Measurements from ENCODE around the gene PRR13. TPM values are rescaled to one million over a fixed set of nuclear protein-coding genes. Genes with fewer than 3 reads are reported as not detected.
A peak's percentile ranks its signal among the peaks of the same experiment; 100 is the strongest.
"Not testable (repeated sequence)": the region's sequence is repeated elsewhere in the genome, so short reads cannot be mapped to it uniquely, and the experiment has no call there.

PRR13 gene
- total and polyA plus RNA-seq, 8 donors: 41.3 to 106 (median 70.6) TPM

DNA sequence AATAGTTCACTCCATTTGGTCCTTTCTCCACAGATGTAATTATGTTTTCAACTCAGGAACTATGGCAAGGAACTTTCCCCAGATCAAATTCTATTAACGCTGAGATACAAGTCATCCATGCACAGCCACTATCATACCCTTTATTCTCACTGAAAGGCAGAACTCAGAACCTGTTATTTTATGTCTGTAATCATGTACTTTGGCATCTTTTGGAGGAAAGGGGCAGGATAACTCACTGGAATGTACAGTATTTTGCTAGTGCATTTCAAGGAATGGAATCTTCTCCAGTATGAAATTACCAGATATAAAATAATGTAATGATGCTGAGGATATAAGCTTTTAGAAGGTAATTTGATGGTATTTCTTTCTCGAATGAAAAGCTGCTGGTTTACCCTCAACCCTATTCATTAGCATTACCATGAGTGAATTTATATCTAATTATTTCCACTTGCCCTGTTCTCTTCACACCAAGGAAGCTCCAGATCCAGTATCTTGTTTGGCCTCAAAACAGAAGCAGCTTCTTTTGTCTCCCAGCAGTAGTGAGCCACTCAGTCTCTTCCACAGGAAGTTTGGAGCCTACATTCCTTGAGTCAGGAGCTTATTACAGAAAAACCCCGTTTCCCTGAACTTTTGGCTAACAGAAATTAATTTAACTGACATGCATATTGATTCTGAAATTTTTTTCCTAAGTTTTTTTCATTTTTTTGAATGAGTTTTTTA lies 27.9 kb upstream of the PRR13 start:
- Histone ChIP-seq H3K4me3 (no peak overlapping the region), H3K4me1 (peaks cover 0 to 7% (median 0%) of the 10 kb centered on the region in 3 donors), H3K27ac (no peak overlapping the region), H3K27me3 (no peaks in the 10 kb centered on the region), H3K36me3 (peaks cover 7 to 47% (median 14%) of the 10 kb centered on the region in 3 donors), H3K9me3 (no peaks in the 10 kb centered on the region)
- intact Hi-C loops (cut with DNase I): no loop called here
- DNase-seq (no peak), ATAC-seq (no peak), FAIRE-seq (no peak)
- WGBS, 2 donors: 74 to 75% methylated on average over 3 of the region's 3 CpGs
- TF ChIP-seq, protein P1, sequence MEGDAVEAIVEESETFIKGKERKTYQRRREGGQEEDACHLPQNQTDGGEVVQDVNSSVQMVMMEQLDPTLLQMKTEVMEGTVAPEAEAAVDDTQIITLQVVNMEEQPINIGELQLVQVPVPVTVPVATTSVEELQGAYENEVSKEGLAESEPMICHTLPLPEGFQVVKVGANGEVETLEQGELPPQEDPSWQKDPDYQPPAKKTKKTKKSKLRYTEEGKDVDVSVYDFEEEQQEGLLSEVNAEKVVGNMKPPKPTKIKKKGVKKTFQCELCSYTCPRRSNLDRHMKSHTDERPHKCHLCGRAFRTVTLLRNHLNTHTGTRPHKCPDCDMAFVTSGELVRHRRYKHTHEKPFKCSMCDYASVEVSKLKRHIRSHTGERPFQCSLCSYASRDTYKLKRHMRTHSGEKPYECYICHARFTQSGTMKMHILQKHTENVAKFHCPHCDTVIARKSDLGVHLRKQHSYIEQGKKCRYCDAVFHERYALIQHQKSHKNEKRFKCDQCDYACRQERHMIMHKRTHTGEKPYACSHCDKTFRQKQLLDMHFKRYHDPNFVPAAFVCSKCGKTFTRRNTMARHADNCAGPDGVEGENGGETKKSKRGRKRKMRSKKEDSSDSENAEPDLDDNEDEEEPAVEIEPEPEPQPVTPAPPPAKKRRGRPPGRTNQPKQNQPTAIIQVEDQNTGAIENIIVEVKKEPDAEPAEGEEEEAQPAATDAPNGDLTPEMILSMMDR (IDR thresholded peaks at IDR 0.05): no peak

DNA sequence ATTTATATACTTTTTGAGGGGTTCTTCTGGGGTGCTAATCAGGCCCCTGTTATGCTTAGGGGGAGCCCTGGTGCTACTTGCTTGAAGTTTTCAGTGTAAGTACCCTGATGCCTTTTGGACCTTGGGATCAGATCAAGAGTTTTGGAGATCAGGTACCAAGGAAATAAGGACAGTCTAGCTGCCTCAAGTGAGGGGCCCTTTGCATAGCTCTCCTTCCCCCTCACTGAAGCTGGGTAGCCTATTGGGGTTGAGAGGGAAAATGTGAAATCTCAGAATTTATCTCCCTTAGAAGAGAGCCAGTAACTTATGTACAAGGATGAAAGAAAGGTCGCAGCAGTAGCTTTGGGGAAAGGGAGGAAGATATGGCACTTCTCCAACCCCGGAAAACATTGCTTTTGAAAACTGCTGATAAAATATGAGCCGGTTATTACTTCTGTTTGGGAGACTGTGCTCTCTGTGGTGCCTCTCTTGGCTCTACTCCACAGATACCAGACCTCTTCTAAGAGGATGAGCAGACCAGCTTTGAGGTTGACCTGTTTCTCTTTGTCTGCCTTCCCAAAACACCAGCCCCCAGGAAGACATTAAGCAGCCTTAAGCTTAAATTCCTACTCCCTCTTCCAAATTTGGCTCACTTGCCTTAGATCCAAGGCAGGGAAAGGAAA lies 26.6 kb upstream of the PRR13 start:
- WGBS, 2 donors: 12 to 13% methylated on average over 3 of the region's 3 CpGs
- H3K4me1 ChIP-seq: peaks cover 0 to 7% (median 0%) of the 10 kb centered on the region in 3 donors
- intact Hi-C loops (cut with DNase I): no loop called here
- H3K4me3 ChIP-seq: no peak overlapping the region
- peaks cover 2 to 35% (median 13%) of the 10 kb centered on the region in 3 donors for H3K36me3 ChIP-seq
- TF ChIP-seq, protein P1 (IDR thresholded peaks at IDR 0.05): no peak
- DNase-seq (no peak), FAIRE-seq (no peak), ATAC-seq (no peak)
- no peaks in the 10 kb centered on the region for H3K27me3 ChIP-seq
- H3K27ac ChIP-seq: no peak overlapping the region
- no peaks in the 10 kb centered on the region for H3K9me3 ChIP-seq

DNA sequence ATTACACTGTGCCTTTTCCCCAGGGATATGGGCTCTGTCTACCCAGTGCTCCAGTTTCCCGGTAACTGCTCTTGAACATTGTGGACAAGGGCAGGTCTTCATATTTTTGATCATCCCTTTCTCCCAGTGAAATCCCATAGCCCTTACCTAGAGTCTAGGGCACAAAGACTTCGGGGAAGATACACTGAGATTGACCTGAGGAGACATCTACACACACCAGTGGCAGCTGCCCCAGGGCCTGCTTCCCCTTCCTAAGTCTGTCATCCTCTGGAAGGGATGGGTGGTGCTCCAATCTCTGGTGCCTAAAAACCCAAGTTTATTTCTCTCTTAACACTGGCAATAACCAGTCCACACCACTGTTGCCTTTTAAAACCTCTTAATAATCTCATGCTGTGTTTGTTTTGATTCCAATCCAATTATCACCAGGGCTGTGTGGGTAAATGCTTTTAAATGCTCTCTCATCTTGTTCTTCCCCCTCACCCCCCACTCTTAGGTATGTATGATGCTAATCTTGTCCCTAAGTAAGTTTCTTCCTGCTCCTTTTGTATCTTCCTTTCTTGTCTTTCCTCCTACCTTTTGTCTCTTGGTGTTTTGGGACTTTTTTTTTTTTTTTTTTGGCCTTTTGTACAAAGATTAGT lies 25.7 kb upstream of the PRR13 start:
- H3K27ac ChIP-seq; FAIRE-seq; H3K4me1 ChIP-seq; intact Hi-C loops (cut with DNase I); H3K9me3 ChIP-seq; H3K27me3 ChIP-seq; DNase-seq; H3K4me3 ChIP-seq: not testable (repeated sequence)
- 77 to 87% methylated on average over 2 of the region's 2 CpGs for WGBS, 2 donors
- peaks cover 1 to 25% (median 5%) of the 10 kb centered on the region in 3 donors for H3K36me3 ChIP-seq
- peak in 3 of 4 donors; percentile 22 to 25 (median 24) for ATAC-seq

DNA sequence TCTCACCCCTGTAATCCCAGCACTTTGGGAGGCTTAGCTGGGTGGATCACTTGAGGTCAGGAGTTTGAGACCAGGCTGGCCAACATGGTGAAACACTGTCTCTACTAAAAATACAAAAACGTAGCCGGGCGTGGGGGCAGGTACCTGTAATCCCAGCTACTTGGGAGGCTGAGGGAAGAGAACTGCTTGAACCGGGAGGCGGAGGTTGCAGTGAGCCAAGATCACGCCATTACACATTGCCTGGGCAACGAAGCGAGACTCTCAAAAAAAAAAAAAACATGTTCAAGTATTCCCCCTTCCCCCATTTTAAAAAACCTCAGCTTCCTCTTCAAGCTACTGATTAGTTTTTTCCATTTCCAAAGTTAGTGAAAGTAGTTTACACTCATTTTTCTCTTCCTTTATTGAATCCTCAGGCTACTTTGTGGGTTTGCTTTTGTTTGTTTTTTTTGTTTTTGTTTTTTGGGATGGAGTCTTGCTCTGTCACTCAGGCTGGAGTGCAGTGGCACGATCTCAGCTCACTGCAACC lies 24.2 kb upstream of the PRR13 start:
- Histone ChIP-seq H3K36me3 (peaks cover 0 to 10% (median 0%) of the 10 kb centered on the region in 3 donors), H3K4me1 (peaks cover 0 to 10% (median 0%) of the 10 kb centered on the region in 3 donors)
- ATAC-seq; H3K4me3 ChIP-seq; H3K9me3 ChIP-seq; FAIRE-seq; H3K27me3 ChIP-seq; H3K27ac ChIP-seq; intact Hi-C loops (cut with DNase I): not testable (repeated sequence)
- 78 to 86% methylated on average over 9 of the region's 9 CpGs for WGBS, 2 donors
- peak in 1 of 6 donors; percentile 11 for DNase-seq

DNA sequence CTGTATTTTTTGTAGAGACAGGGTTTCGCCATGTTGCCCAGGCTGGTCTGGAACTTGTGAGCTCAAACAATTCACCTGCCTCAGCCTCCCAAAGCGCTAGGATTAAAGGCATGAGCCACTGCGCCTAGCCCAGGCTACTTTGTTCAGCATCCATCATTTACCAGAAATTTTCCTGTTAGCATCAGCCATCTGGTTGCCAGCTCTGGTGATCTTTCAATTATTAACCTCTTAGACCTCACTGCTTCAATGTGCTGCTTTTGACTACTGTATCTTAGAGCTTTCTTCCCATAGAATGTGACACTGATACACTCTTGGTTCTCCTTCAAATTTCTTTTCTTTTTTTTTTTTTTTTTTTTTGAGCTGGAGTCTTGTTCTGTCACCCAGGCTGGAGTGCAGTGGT lies 23.3 kb upstream of the PRR13 start:
- H3K9me3 ChIP-seq: no peaks in the 10 kb centered on the region
- no peaks in the 10 kb centered on the region for H3K27me3 ChIP-seq
- TF ChIP-seq, protein P1 (IDR thresholded peaks at IDR 0.05): no peak
- H3K36me3 ChIP-seq: peaks cover 0 to 7% (median 0%) of the 10 kb centered on the region in 3 donors
- H3K27ac ChIP-seq: no peak overlapping the region
- ATAC-seq: peak in 2 of 4 donors; percentile 16 to 36
- intact Hi-C loops (cut with DNase I): no loop called here
- H3K4me1 ChIP-seq: peaks cover 0 to 10% (median 0%) of the 10 kb centered on the region in 3 donors
- H3K4me3 ChIP-seq: no peak overlapping the region
- FAIRE-seq: no peak
- WGBS, 2 donors: 56 to 64% methylated on average over 3 of the region's 3 CpGs
- no peak for DNase-seq
